Left forelimb (tissue), 1 donor: ENCODE measurements around the gene PALLD.

Experiments used
- DNase-seq: peaks from one replicate; pipeline ENCODE4 v3.0.0-alpha.2; 2018; ENCODE audit warnings: low spot score

PALLD gene

GRCh38 chr4:168972596-168972995 lies 475.7 kb downstream of the PALLD start:
- no peak for DNase-seq
